Sigmoid colon (tissue), 4 donors: ENCODE data around the gene SUGP1.

ENCODE experiments used
- POLR2AphosphoS5 ChIP-seq, 4 donors: sonication (generic); formaldehyde crosslinking; IDR thresholded peaks; one replicate each; pipeline ENCODE4 v1.6.1; 2017; ENCODE audit warnings: antibody characterized with exemption in 4 of 4
- TF ChIP-seq, protein P1 (sequence below), 4 experiments: fragments of 450-650 bp in 3 of 4; fragments of 200-600 bp in 1 of 4; IDR thresholded peaks; one replicate each; pipeline ENCODE4 v1.5.1; 2016 to 2019; ENCODE audit warnings: antibody characterized with exemption in 4 of 4, mild to moderate bottlenecking in 3 of 4, moderate library complexity in 2 of 4

- TF ChIP-seq, protein P1, sequence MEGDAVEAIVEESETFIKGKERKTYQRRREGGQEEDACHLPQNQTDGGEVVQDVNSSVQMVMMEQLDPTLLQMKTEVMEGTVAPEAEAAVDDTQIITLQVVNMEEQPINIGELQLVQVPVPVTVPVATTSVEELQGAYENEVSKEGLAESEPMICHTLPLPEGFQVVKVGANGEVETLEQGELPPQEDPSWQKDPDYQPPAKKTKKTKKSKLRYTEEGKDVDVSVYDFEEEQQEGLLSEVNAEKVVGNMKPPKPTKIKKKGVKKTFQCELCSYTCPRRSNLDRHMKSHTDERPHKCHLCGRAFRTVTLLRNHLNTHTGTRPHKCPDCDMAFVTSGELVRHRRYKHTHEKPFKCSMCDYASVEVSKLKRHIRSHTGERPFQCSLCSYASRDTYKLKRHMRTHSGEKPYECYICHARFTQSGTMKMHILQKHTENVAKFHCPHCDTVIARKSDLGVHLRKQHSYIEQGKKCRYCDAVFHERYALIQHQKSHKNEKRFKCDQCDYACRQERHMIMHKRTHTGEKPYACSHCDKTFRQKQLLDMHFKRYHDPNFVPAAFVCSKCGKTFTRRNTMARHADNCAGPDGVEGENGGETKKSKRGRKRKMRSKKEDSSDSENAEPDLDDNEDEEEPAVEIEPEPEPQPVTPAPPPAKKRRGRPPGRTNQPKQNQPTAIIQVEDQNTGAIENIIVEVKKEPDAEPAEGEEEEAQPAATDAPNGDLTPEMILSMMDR (IDR thresholded peaks at IDR 0.05) = no peak
- no peak for TF ChIP-seq POLR2AphosphoS5 (IDR thresholded peaks at IDR 0.05)
Observed at GRCh38 chr19:19343762-19344161, 23.5 kb upstream of the SUGP1 start.
